Dedifferentiated amniotic fluid mesenchymal stem cell (primary cell): ENCODE results near the gene CYP4F22.
A peak's percentile ranks its signal among the peaks of the same experiment; 100 is the strongest.

Experiments
- DNase-seq: peaks from one replicate; pipeline ENCODE4 v3.0.0-alpha.2; 2016; ENCODE audit errors: extremely low spot score

The CYP4F22 gene

DNA sequence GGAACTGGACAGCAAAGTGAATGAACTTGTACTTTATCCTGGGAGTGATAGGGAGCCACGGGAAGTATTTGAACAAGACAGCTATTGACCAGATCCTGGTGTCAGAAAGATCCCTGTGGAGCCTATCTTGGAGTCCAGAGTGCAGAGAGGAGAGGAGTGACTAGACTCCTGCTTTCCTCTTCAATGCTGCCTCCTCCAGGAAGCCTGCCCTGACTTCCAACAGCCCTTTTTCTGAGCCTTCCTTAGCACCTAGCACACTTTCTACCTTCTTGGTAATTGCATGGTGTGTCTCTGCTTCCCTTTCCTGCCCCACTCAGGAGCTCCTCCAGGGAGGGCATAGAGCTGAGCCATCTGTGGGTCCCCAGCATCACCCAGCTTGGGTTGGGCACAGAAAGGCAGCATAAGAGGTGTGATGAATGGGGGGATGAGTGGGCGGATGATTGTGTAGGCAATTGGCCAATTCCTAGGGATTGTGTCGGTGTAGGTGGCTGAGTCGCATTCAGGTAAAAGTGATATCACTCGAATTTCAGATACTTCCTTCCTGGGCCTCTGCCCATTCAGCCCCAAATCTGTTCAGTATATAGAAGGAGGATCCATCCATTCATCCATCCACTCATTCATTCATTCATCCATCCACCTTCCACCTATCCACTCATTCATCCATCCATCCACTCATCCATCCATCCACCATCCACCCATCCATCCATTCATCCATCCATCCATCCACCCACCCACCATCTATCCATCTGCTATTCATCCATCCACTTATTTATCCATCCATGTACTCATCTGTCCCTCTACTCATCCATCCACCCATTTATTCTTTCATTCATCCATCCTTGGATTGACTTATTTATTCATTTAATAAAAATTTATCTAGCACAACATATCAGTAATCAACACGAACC is 26.9 kb downstream of the CYP4F22 start:
- no peak for DNase-seq

DNA sequence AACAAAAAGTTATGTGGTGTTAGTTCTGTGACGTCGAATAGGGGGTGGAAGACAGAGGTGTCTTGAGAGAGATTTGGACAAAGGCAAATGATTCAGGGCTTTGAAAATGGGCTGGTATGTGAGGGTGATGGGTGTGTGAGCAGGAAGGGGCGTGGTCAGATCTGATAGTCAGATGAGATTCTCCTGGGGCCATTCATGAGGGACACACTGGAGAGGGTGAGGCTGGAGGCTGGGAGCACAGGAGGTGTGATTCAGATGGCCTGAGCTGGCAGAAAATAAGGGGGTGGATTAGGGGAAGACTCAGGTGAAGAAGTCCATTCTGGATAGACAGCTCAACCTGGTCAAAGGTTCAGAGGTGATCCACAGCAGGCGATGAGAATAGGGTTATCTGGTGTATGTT is 28.0 kb downstream of the CYP4F22 start:
- DNase-seq: no peak

DNA sequence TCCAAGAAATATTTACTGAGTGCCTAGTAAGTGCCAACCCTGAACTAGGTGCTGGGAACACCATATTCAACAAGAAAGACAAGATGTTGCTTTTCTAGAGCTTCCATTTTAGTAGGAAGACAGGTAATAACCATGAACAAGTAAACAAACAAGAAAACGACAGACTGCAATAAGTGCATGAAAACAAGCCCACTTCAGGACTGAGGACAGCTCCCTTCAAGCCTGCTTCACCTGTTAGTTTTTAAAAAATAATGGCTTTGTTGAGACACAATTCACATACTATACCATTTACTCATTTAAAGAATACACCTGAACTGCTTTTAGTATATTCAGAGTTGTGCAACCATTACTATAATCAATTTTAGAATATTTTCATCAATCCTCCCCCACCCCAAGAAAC is 30.4 kb downstream of the CYP4F22 start:
- no peak for DNase-seq

DNA sequence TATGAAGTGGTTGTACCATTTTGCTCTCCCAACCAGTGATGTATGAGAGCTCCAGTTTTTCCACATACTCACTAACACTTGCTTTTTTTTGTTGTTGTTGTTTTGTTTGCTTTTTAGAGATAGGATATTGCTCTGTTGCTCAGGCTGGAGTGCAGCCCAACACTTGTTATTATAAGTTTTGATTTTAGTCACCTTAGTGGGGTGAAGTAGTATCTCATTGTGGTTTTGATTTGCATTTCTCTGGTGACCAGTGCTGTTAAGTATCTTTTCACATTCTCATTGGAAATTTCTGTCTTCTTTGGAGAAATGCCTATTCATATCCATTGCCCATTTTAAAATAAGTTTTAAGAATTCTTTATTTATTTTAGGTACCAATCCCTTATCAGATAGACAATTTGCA is 31.3 kb downstream of the CYP4F22 start:
- no peak for DNase-seq

DNA sequence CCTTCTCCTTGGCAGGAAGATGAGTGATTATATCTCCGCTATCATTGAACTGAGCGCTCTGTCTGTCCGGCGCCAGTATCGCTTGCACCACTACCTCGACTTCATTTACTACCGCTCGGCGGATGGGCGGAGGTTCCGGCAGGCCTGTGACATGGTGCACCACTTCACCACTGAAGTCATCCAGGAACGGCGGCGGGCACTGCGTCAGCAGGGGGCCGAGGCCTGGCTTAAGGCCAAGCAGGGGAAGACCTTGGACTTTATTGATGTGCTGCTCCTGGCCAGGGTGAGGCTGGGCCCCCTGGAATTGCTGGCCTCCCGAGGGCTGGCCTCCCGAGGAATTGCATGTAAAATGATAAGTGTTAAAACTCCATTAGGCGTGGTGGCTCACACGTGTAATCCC is 32.1 kb downstream of the CYP4F22 start:
- no peak for DNase-seq

DNA sequence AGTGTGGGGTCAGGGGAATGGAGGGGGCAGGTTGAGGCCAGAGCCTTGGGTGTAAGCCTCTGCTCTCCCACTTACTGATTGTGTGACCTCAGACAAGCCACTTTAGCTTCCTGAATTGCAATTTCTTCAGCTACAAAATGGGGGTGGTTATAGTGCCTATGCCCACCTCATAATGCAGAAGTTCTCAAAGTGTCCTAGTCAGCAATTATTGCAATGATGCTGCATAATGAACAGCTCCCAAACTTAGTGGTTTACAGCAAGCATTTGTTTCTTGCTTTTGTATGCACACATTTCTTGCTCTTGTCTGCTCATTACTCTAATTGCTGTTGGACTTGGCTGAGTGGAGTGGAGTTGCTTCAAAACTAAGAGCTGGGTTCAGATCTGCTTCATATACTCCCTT is 36.0 kb downstream of the CYP4F22 start:
- DNase-seq: no peak

DNA sequence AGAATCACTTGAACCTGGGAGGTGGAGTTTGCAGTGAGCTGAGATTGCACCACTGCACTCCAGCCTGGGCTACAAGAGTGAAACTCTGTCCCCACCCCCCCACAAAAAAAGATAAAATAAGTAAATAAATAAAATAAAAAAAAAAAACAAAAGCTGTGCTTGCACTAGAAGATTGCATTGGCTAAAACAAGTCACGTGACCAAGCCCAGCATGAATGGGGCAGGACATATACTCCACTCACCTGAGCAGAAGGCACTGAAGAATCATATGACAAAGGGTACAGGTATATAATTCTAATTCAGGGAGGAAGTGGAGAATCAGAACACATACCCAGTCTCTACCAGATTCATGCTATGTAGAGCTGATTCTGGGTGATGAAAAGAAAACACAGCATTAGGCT is 36.6 kb downstream of the CYP4F22 start:
- DNase-seq: no peak

DNA sequence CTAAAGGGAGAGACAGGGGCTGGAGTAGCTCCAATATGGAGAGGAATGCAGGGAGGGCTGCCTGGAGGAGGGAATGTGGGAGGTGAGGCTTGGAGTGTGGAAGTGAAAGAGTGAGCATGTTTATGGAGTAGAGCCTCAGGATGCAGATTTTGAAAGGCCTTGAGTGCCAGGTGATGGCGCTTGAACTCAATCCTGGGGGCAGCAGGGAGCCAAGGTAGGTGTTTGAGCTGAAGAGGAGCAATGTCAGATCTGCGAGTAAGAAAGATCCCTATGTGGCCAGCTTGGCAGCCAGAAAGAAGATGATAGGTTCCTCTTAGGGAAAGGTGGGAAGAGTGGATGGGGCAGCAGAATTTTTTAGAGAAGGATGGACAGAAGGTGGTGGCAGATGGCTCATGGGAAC is 40.3 kb downstream of the CYP4F22 start:
- DNase-seq: no peak

DNA sequence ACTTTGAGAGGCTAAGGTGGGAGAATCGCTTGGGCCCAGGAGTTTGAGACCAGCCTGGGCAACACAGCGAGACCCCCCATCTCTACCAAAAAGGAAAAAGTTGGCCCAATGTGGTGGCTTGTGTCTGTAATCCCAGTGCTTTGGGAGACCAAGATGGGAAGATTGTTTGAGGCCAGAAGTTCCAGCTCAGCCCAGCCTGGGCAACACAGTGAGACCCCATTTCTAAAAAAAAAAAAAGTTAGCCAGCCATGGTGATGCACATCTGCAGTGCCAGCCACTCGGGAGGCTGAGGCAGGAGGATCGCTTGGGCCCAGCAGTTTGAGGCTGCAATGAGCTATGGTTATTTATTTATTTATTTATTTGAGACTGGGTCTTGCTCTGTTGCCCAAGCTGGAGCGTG is 41.3 kb downstream of the CYP4F22 start:
- no peak for DNase-seq

DNA sequence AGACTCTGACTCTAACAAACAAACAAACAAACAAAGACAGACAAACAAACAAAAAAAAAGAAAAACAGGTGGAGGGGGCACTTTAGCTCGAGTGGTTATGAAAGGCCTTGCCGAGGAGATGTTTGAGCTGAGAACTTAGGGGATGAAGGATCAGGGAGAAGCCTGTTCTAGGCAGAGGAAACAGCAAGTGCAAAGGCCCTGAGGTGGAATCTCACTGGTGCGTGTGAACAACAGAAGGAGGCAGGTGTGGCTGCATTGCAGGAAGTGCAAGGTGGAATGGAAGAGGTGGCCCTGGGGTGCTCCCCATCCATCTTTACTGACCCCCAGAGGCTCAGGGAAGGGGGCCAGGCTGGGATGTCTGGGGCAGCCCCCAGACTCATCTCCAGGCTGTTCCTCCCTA is 41.9 kb downstream of the CYP4F22 start:
- DNase-seq: no peak

DNA sequence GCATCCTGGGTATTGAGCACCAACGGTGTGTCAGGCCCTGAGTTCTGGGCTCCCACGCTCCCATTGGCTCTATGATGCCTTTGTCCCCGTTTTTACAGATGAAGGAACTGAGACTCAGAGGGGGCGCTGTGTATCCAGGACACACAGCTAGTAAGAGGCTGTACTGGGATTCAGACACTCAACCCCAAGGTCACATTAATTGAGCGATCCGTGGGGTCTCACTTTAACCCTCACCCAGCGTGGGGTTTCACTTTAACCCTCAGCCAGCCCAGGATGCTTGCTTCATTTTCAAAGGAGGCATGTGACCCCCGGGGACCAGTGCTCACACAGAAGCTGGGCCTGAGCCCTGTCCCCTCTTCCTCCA is 42.6 kb downstream of the CYP4F22 start:
- no peak for DNase-seq

DNA sequence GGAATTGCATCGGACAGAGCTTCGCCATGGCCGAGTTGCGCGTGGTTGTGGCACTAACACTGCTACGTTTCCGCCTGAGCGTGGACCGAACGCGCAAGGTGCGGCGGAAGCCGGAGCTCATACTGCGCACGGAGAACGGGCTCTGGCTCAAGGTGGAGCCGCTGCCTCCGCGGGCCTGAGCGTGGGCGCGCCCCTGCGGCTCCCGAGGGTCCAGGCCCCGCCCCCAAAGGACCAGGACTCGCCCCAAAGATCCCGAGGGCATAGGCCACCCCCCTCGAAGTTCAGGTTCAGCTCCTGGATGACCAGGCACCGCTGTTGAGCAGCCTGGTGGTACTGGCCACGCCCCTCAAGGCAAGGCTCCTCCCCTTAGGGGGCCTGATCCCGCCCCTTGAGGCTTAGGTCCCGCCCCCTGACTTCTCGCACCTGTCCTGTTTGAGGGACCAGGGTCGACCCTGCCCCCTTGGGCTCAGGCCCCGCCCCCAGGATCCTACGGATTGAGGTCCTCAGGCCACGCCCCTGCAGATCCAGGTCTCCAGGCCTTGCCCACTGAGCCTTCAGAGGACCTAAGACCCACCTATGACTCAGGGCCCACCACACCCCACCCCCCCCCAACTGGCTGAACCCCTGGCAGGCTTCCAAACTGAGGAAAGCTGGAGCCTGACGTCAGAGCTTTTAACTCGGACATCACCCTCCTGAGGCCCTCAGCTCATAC is 43.1 kb downstream of the CYP4F22 start:
- DNase-seq: no peak

DNA sequence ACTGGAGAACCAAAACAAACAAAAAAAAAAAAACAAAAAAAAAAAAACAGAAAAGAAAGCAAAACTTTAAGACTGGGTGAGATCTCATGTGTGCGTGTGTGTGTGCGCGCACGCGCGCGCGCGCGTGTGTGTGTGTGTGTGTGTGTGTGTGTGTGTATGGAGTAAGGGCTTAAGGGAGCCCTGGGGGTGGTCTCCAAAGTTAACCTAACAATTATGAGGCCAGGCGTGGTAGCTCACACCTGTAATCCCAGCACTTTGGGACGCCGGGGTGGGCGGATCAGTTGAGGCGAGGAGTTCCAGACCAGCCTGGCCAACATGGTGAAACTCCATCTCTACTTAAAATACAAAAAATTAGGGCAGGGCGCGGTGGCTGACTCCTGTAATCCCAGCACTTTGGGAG is 46.7 kb downstream of the CYP4F22 start:
- DNase-seq: no peak

DNA sequence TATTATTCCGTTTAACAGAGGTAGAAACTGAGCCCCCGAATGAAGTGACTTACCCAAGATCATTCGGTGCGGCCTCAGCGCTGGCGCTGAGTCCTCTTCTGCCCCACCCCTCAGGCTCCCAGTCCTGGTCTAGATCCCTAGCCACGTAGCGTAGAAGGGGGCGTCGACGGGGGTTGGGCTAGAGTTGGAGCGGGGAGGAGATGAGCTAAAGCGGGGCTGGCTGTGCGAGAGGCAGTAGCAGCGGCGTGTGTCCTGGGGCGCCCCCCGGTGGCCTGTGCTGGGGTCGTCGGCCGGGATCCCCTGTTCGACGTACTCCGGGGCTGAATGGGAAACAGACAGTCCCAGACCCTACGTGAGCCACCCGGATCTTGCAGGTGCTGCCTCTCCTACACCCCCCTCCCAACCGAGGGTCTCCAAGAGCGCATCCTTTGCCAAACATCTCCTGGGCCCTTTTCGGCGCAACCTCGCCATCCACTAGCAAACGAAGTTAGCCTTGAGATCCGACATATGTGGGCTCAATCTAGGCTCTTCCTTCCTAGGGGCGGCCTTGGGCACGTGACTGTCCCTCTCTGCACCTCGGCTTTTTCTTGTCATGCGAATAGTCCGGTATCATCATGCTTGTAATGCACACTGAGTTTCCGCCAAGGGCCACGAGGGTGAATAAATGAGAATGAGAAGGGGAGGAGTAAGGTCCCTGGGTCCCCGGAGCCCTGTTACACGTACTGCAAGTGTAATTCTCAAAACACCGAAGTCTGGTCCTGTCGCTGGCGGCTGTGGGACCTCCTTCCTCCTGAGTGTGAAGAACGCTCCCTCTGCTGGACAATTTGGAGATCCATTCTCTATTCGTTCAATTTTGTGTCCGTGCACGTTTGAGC is 47.7 kb downstream of the CYP4F22 start:
- peak; percentile 92 for DNase-seq

DNA sequence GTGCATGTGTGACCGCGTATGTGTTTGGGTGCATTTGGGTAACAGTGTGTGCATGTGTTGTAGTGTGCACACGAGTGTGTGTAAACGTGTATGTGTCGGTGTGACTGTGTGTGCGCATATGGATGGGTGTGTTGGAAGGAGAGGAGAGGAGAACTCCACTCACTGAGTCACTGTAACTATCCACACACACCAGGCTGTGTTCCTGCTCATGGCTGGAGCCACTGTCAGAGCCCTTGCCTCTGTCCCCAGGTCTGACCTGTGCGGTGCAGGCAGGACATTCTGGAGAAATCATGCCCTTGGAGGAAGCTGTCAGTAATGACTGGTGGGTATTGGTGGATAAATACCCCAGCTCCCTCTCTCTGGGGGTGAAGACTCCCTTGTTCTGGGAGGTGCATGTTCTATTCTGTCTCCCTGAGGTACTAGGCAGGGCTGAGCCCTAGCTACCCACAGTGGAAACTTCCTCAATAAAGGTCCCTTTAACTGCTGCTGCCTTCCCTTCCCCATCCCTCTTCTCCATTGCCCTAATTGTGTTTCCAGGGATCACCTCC is 48.4 kb downstream of the CYP4F22 start:
- DNase-seq: no peak

DNA sequence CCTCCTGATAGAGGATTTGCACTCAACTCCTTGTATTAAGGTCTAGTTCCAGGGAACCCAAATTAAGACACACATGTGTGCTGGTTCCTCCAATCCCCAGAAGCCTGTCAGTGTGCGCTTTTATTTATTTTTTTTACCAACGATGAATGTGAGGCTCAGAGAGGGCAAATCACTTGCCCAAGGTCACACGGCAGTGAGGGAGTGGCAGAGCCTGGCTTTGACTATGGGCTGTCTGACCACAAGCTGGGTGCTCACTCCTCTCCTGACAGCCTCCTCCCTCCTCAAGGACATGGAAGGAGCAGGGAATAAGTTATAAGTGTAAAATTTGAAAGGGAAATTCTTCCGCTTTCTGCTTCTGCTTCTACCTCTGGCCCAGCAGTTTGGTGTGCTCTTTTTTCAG is 48.9 kb downstream of the CYP4F22 start:
- no peak for DNase-seq

DNA sequence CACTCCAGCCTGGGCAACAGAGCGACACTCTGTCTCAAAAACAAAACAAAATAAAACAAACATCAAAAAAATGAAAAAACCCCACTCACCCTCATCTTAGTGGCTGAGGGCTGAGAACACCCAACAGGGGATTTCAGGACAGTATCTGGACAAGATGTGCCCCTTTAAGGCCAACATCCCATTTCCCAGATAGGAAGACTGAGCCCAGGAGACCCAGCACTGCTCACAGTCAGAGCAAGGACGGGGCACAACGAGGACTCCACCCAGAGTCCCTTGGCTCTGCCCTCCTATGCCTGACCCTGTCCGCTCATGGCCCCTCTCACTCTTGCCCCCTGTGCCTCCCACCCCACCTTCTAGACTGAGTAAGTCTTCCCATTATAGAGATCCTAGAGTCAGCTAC is 53.8 kb downstream of the CYP4F22 start:
- no peak for DNase-seq

DNA sequence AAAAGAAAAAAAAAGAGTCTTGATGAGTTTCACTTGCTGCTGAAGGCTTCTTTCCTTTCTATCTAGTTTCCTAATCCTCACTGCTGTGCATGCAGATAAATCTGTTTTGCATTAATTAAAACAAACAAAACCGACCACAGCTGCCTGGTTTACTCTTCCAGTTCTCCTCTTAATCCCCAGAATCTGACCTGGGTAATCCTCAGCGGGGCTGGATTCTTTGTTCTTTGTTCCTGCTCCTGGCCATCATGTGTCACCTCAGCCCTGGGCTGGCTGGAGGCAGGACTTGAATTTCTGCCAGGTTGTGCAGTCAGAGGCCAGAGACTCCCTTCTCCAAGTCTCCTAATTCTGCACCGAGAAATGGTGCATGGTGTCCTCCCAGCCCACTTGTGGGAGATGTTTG is 54.5 kb downstream of the CYP4F22 start:
- DNase-seq: no peak

DNA sequence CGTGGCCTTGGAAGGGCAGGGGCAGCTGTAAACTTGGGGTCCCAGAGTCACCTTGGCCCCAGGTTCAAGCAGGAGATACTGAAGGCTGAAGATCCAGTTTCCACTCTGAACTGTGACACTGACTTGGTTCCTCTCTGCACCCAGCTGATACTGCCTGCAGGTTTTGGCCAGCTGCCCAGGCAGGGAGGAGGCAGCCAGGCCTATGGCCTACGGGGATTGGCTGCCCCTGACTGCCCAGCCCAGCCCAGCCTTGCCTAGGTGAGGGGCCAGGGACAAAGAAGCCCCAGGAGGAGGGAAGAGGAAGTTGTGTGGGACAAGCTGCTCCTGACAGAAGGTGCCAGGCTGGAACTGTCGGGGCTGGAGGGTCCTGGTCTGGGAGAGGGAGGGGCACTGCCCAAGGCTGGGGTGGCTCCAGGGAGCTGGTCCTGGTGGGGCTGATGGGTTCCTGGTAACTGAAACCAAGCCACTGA is 55.0 kb downstream of the CYP4F22 start:
- no peak for DNase-seq

DNA sequence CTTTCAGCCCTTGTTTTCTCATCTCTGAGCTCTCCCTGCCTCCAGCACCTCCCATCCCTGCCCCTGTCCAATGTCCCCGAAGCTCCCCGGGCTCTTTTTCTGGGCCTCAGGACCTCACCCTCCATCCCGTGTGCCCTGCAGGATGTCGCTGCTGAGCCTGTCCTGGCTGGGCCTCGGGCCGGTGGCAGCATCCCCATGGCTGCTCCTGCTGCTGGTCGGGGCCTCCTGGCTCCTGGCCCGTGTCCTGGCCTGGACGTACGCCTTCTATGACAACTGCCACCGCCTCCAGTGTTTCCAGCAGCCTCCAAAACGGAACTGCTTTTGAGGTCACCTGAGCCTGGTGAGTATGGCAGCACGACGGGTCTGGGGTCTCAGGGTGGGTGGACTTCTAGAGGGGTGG is 55.6 kb downstream of the CYP4F22 start:
- DNase-seq: no peak

DNA sequence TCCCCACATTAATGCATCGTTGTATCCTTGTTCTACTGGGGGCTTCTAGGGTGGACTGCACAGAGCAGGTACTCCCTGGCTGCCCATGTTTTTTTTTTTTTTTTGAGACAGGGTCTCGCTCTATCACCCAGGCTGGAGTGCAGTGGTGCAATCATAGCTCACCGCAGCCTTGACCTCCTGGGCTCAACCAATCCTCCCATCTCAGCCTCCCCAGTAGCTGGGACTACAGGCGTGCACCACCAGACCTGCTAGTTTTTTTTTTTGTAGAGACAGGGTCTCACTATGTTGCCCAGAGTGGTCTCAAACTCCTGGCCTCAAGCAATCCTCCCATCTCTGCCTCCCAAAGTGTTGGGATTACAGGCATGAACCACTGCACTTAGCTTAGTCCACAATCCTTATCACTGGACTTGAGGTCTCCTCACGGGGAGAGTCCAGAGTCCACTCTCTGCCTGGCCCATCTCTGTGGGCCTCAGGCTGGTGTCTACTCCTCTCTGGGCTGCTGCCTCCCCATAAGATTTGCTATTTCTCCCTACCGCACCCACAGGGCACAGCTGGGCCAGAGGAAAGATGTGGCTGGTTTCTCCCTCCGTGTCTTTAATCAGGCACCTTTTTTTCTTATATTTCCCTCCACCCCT is 56.3 kb downstream of the CYP4F22 start:
- DNase-seq: no peak

DNA sequence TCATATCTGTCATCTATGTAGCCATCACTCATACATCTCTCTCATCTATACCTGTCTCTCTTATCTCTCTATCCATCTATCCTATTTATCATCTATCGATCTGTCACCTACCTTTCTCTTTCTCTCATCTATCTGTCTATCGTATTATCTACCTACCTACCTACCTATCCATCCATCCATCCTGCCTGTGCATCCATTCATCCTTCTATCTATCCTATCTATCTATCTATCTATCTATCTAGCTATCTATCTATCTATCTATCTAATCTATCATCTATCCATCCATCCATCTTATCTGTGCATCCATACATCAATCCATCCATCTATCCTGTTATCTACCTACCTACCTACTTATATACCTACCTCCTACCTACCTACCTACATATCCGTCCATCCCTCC is 62.1 kb downstream of the CYP4F22 start:
- DNase-seq: no peak
